SK-N-MC (cell line): ENCODE measurements around the gene KRTAP9-2.

ENCODE experiments used
- DNase-seq: peaks from one replicate; pipeline ENCODE4 v3.0.0-alpha.2; 2011; ENCODE audit warnings: low read depth, low spot score
- H3K27ac ChIP-seq: fragments of 200-600 bp; sonication (generic); 2 replicates; pipeline ENCODE4 v1.5.1; 2016; ENCODE audit warnings: mixed run types
- H3K36me3 ChIP-seq: fragments of 200-600 bp; sonication (generic); 2 replicates; pipeline ENCODE4 v1.6.1; 2017; ENCODE audit warnings: antibody characterized with exemption, low read length, mixed read lengths; ENCODE audit not compliant: insufficient read depth
- H3K4me3 ChIP-seq: fragments of 200-600 bp; sonication (generic); 2 replicates; pipeline ENCODE4 v1.5.1; 2016
- H3K9ac ChIP-seq: fragments of 200-600 bp; sonication (generic); 2 replicates; pipeline ENCODE4 v1.8.0; 2017; ENCODE audit warnings: mixed run types, mixed read lengths; ENCODE audit not compliant: insufficient read length
- H3K9me3 ChIP-seq: fragments of 200-600 bp; sonication (generic); 2 replicates; pipeline ENCODE4 v1.6.1; 2017; ENCODE audit warnings: low read depth, mild to moderate bottlenecking, antibody characterized with exemption, low read length, moderate library complexity, mixed read lengths
- EZH2 ChIP-seq: fragments of 200-600 bp; sonication (generic); IDR thresholded peaks from one replicate; pipeline ENCODE4 v1.6.1; 2017; ENCODE audit warnings: antibody characterized with exemption
- FOXP2 ChIP-seq: optimal IDR thresholded peaks from 2 replicates; pipeline ENCODE3; 2011; ENCODE audit warnings: mild to moderate bottlenecking, moderate library complexity; ENCODE audit not compliant: insufficient read depth; ENCODE audit errors: extremely low read length, control extremely low read depth
- POLR2AphosphoS5 ChIP-seq: IDR thresholded peaks from 2 replicates; pipeline ENCODE4 v1.6.1; 2012; ENCODE audit warnings: mild to moderate bottlenecking, low read depth, low read length, borderline replicate concordance

KRTAP9-2 gene

GRCh38 chr17:41190328-41190727 lies 36.1 kb upstream of the KRTAP9-2 start:
- Histone ChIP-seq H3K9me3 (no peaks in the 10 kb centered on the region), H3K9ac (no peak overlapping the region), H3K4me3 (no peak overlapping the region), H3K36me3 (no peaks in the 10 kb centered on the region), H3K27ac (no peak overlapping the region)
- TF ChIP-seq EZH2 (no peak), POLR2AphosphoS5 (no peak), FOXP2 (no peak)
- DNase-seq = no peak

GRCh38 chr17:41196068-41196467 lies 30.4 kb upstream of the KRTAP9-2 start:
- DNase-seq = no peak
- Histone ChIP-seq H3K27ac (no peak overlapping the region), H3K9ac (no peak overlapping the region), H3K4me3 (no peak overlapping the region), H3K9me3 (no peaks in the 10 kb centered on the region), H3K36me3 (no peaks in the 10 kb centered on the region)
- TF ChIP-seq POLR2AphosphoS5 (no peak), EZH2 (no peak), FOXP2 (no peak)

GRCh38 chr17:41199421-41200078 lies 26.9 kb upstream of the KRTAP9-2 start:
- H3K9ac ChIP-seq = no peak overlapping the region
- no peak overlapping the region for H3K27ac ChIP-seq
- H3K9me3 ChIP-seq = no peaks in the 10 kb centered on the region
- no peaks in the 10 kb centered on the region for H3K36me3 ChIP-seq
- TF ChIP-seq FOXP2 (no peak), EZH2 (no peak), POLR2AphosphoS5 (no peak)
- no peak for DNase-seq
- no peak overlapping the region for H3K4me3 ChIP-seq

DNA sequence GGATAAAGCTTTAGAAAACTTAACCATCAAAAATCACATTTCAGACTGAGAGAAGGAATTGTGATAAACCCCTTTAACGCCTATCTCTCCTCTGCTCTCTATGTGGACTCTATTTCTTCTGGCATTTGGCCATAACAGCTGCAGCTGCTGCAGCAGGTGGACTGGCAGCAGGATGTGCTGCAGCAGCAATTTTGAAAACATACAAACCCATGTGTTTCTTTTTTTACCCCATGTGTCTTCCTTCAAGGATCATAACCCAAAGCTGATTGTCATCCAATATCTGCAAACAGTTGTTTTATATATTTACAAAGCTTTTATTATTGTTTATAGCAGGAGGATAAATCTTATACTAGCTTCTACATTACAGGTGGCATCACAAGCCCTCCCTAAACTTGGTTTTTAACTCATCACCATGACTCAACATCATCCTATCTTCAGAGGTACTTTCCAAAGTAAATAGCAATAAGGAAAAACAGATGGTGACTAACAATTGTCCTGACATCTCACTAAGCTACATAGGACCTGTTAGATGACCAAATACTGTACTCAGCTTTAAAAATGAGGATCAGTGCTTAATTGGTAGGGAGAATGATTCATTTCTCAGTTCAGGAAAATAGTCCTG lies 14.5 kb upstream of the KRTAP9-2 start:
- H3K36me3 ChIP-seq = no peaks in the 10 kb centered on the region
- DNase-seq = no peak
- H3K9ac ChIP-seq = no peak overlapping the region
- H3K27ac ChIP-seq = no peak overlapping the region
- TF ChIP-seq FOXP2 = no peak
- TF ChIP-seq POLR2AphosphoS5 = no peak
- TF ChIP-seq EZH2 = no peak
- no peak overlapping the region for H3K4me3 ChIP-seq
- no peaks in the 10 kb centered on the region for H3K9me3 ChIP-seq

GRCh38 chr17:41212524-41213169 lies 13.8 kb upstream of the KRTAP9-2 start:
- H3K9me3 ChIP-seq = no peaks in the 10 kb centered on the region
- H3K36me3 ChIP-seq = no peaks in the 10 kb centered on the region
- H3K27ac ChIP-seq = no peak overlapping the region
- H3K9ac ChIP-seq = no peak overlapping the region
- no peak overlapping the region for H3K4me3 ChIP-seq
- TF ChIP-seq POLR2AphosphoS5 (no peak), FOXP2 (no peak), EZH2 (no peak)
- no peak for DNase-seq

DNA sequence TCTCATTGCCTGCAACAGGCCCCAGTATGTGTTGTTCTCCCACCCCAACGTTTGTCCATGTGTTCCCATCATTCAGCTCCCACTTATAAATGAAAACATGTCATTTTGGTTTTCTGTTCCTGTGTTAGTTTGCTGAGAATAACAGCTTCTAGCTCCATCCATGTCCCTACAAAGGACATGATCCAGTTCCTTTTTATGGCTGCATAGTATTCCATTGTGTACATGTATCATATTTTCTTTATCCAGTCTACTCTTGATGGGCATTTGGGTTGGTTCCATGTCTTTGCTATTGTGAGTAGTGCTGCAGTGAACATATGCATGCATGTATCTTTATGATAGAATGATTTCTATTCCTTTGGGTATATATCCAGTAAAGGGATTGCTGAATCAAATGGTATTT lies 10.8 kb upstream of the KRTAP9-2 start:
- no peak overlapping the region for H3K9ac ChIP-seq
- no peak for DNase-seq
- TF ChIP-seq EZH2 = no peak
- no peak for TF ChIP-seq FOXP2
- no peak for TF ChIP-seq POLR2AphosphoS5
- H3K27ac ChIP-seq = no peak overlapping the region
- H3K9me3 ChIP-seq = no peaks in the 10 kb centered on the region
- H3K4me3 ChIP-seq = no peak overlapping the region
- H3K36me3 ChIP-seq = no peaks in the 10 kb centered on the region

DNA sequence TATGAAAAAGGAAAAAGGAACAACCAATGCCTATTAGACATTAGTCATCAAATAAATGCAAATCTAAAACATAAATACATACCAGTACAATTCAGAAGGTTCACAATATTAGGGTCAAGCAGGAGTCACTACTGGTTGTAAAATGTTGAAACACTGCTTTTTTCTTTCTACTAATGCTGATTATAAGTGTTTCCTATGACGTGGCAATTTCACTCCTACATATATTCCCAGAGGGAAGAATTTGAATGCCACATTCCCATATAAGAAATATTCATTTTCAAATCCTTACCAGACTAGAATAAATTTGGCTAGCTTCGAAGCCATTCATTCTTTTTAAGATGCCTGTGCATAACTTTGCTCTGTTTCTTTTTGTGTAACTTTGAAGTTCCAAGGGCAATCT lies 2.6 kb upstream of the KRTAP9-2 start:
- DNase-seq = peak; percentile 39
- H3K9ac ChIP-seq = no peak overlapping the region
- peak overlapping the region; percentile 63 for H3K27ac ChIP-seq
- no peaks in the 10 kb centered on the region for H3K9me3 ChIP-seq
- H3K36me3 ChIP-seq = no peaks in the 10 kb centered on the region
- TF ChIP-seq POLR2AphosphoS5 (no peak), EZH2 (no peak), FOXP2 (no peak)
- no peak overlapping the region for H3K4me3 ChIP-seq

- TF ChIP-seq POLR2AphosphoS5 = no peak
- no peak for TF ChIP-seq FOXP2
- no peak for TF ChIP-seq EZH2
- Histone ChIP-seq H3K36me3 (no peaks in the 10 kb centered on the region), H3K9me3 (no peaks in the 10 kb centered on the region), H3K4me3 (no peak overlapping the region), H3K27ac (no peak overlapping the region), H3K9ac (no peak overlapping the region)
- DNase-seq = no peak
Observed at GRCh38 chr17:41226051-41226450, 397 bp upstream of the KRTAP9-2 start.

- no peak overlapping the region for H3K4me3 ChIP-seq
- no peaks in the 10 kb centered on the region for H3K9me3 ChIP-seq
- H3K36me3 ChIP-seq = no peaks in the 10 kb centered on the region
- TF ChIP-seq FOXP2 (no peak), EZH2 (no peak), POLR2AphosphoS5 (no peak)
- H3K9ac ChIP-seq = no peak overlapping the region
- H3K27ac ChIP-seq = no peak overlapping the region
- DNase-seq = no peak
Observed at GRCh38 chr17:41230094-41230493, 3.6 kb downstream of the KRTAP9-2 start.
